Measurements from ENCODE around the gene SPOCK2.

DNA sequence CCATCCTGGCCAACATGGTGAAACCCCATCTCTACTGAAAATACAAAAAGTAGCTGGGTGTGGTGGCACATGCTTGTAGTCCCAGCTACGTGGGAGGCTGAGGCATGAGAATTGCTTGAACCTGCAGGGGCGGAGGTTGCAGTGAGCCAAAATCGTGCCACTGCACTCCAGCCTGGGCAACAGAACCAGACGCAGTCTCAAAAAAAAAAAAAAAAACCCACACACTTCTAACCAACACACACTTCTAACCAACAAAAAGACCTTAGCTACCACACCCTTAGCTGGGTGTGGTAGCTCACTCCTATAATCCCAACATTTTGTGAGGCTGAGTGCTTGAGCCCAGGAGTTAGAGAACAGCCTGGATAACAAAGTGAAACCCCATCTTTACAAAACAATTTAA lies 33.9 kb upstream of the SPOCK2 start:
- TF ChIP-seq, protein P1, sequence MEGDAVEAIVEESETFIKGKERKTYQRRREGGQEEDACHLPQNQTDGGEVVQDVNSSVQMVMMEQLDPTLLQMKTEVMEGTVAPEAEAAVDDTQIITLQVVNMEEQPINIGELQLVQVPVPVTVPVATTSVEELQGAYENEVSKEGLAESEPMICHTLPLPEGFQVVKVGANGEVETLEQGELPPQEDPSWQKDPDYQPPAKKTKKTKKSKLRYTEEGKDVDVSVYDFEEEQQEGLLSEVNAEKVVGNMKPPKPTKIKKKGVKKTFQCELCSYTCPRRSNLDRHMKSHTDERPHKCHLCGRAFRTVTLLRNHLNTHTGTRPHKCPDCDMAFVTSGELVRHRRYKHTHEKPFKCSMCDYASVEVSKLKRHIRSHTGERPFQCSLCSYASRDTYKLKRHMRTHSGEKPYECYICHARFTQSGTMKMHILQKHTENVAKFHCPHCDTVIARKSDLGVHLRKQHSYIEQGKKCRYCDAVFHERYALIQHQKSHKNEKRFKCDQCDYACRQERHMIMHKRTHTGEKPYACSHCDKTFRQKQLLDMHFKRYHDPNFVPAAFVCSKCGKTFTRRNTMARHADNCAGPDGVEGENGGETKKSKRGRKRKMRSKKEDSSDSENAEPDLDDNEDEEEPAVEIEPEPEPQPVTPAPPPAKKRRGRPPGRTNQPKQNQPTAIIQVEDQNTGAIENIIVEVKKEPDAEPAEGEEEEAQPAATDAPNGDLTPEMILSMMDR (IDR thresholded peaks at IDR 0.05; ENCODE audit: poor library complexity, severe bottlenecking) = no peak
- TF ChIP-seq SMC3 (conservative IDR thresholded peaks at IDR 0.05; ENCODE audit: poor library complexity) (no peak), EZH2 (IDR thresholded peaks at IDR 0.05; ENCODE audit: borderline replicate concordance, insufficient read depth, low read length, poor library complexity, severe bottlenecking) (no peak), MXI1 (conservative IDR thresholded peaks at IDR 0.05; ENCODE audit: poor library complexity, severe bottlenecking) (no peak)
- TF ChIP-seq, protein P2, sequence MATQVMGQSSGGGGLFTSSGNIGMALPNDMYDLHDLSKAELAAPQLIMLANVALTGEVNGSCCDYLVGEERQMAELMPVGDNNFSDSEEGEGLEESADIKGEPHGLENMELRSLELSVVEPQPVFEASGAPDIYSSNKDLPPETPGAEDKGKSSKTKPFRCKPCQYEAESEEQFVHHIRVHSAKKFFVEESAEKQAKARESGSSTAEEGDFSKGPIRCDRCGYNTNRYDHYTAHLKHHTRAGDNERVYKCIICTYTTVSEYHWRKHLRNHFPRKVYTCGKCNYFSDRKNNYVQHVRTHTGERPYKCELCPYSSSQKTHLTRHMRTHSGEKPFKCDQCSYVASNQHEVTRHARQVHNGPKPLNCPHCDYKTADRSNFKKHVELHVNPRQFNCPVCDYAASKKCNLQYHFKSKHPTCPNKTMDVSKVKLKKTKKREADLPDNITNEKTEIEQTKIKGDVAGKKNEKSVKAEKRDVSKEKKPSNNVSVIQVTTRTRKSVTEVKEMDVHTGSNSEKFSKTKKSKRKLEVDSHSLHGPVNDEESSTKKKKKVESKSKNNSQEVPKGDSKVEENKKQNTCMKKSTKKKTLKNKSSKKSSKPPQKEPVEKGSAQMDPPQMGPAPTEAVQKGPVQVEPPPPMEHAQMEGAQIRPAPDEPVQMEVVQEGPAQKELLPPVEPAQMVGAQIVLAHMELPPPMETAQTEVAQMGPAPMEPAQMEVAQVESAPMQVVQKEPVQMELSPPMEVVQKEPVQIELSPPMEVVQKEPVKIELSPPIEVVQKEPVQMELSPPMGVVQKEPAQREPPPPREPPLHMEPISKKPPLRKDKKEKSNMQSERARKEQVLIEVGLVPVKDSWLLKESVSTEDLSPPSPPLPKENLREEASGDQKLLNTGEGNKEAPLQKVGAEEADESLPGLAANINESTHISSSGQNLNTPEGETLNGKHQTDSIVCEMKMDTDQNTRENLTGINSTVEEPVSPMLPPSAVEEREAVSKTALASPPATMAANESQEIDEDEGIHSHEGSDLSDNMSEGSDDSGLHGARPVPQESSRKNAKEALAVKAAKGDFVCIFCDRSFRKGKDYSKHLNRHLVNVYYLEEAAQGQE (IDR thresholded peaks at IDR 0.05; ENCODE audit: borderline replicate concordance) = no peak
